Choroid plexus epithelial cell (primary cell): ENCODE measurements around the gene DPP6.

Experiments
- DNase-seq: peaks from one replicate; pipeline ENCODE4 v3.0.0-alpha.2; 2010; ENCODE audit warnings: low read depth
- H3K4me3 ChIP-seq: 2 replicates; pipeline ENCODE4 v1.5.1; 2011; ENCODE audit warnings: low read depth, mild to moderate bottlenecking, control low read depth, low read length, moderate library complexity
- TF ChIP-seq, protein P1 (sequence below): conservative IDR thresholded peaks from 2 replicates; pipeline ENCODE4 v1.5.1; 2011; ENCODE audit warnings: low read depth, mild to moderate bottlenecking, control low read depth, inconsistent platforms, low read length, moderate library complexity

DPP6 gene

DNA sequence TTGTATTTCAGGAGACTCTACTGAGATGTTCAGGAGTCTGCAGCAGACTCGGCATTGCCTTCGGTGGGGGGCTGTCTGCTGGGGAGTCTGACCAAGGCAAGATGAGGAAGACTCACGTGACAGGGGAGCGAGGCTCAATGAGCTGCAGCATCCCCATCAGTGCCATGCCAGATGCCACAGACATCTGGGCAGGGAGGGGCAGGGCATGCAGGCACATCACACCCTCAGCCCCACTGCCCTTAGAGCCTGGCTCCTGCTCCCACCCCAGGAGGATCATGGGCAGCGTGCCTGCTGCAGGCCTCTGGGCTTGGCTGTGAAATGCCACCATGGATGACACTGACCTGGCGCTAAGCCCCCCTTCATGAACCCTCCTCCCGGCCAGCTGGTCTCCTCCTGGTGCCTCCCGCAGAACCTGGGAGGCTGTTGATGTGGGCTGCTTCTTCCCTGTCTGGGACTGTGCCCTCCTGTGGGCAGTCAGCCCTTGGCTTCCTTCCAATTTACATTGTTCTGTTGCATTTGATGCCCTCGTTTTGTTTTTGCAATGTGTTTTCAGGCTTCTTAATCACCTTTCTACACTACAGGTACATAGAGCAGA lies 715.7 kb downstream of the DPP6 start:
- TF ChIP-seq, protein P1, sequence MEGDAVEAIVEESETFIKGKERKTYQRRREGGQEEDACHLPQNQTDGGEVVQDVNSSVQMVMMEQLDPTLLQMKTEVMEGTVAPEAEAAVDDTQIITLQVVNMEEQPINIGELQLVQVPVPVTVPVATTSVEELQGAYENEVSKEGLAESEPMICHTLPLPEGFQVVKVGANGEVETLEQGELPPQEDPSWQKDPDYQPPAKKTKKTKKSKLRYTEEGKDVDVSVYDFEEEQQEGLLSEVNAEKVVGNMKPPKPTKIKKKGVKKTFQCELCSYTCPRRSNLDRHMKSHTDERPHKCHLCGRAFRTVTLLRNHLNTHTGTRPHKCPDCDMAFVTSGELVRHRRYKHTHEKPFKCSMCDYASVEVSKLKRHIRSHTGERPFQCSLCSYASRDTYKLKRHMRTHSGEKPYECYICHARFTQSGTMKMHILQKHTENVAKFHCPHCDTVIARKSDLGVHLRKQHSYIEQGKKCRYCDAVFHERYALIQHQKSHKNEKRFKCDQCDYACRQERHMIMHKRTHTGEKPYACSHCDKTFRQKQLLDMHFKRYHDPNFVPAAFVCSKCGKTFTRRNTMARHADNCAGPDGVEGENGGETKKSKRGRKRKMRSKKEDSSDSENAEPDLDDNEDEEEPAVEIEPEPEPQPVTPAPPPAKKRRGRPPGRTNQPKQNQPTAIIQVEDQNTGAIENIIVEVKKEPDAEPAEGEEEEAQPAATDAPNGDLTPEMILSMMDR, result no peak
- DNase-seq, result no peak
- H3K4me3 ChIP-seq, result no peak overlapping the region

DNA sequence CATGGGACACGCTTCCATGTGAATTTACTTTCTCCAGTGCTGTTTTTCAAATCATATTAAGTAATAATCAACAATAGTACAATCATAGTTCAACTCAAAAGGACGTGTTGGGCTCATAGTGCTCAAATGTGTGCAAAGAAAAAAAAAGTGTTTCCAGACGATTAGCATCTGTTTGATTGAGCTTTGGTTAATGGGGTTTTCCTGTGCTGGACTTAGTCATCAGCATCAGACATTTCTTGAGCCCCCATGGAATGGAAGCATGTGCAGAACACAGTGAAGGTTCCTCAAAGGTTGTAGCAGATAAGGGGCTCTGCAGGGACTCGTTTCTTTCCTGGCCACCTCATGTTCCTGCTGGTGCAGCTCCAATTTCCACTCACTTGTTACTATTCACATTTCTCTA lies 716.8 kb downstream of the DPP6 start:
- DNase-seq, result no peak
- TF ChIP-seq, protein P1, result no peak
- H3K4me3 ChIP-seq, result no peak overlapping the region

DNA sequence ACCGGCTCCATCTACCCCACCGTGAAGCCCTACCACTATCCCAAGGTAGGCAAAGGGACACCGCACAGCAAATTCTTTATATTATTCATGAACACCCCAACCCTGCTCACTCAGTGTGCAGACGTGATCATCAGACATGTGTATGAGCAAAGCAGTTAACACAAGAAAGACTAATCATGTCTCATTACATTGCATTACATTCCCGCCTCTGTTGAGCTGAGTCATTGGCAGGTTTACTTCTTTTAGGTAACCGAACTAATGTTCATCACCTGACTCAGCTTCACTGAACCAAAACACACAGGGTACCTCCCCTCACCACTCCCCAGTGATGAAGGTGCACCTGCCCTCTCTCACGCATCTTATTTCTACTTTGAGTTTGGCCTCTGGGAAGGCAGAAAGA lies 717.3 kb downstream of the DPP6 start:
- H3K4me3 ChIP-seq, result no peak overlapping the region
- no peak for DNase-seq
- TF ChIP-seq, protein P1, result no peak

DNA sequence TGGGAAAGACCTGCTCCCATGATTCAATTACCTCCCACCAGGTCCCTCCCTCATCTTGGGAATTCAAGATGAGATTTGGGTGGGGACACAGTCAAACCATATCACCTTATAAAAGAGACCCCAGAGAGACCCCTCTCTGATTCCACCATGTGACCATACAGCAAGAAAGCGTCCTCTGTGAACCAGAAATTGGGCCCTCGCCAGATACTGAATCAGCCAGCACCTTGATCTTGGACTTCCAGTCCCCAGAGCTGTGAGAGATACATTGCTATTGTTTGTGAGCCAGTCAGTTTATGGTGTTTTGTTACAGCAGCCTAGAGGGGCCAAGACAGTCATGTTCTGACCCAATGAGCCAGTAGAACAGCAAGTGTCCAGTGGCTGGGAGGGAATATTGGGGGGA lies 718.2 kb downstream of the DPP6 start:
- no peak overlapping the region for H3K4me3 ChIP-seq
- no peak for DNase-seq
- TF ChIP-seq, protein P1, result no peak

DNA sequence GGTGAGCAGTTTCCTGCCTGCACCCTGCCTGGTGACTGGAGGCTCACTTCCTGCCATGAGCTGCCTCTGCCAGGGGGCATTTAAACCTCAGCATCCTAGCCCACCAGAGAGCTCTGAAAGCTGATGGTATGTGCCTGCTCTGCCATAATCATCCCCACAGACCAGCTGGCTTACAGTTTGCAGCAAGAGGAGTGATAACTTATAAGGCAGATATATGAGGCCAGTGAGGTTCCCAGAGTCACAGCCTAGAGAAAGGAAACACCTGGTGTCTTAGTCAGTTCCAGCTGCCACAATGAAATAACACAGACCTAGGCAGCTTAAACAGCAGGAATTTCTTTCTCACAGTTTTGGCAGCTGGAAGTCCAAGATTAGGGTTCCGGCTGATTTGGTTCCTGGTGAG lies 718.8 kb downstream of the DPP6 start:
- no peak for DNase-seq
- TF ChIP-seq, protein P1, result no peak
- no peak overlapping the region for H3K4me3 ChIP-seq

DNA sequence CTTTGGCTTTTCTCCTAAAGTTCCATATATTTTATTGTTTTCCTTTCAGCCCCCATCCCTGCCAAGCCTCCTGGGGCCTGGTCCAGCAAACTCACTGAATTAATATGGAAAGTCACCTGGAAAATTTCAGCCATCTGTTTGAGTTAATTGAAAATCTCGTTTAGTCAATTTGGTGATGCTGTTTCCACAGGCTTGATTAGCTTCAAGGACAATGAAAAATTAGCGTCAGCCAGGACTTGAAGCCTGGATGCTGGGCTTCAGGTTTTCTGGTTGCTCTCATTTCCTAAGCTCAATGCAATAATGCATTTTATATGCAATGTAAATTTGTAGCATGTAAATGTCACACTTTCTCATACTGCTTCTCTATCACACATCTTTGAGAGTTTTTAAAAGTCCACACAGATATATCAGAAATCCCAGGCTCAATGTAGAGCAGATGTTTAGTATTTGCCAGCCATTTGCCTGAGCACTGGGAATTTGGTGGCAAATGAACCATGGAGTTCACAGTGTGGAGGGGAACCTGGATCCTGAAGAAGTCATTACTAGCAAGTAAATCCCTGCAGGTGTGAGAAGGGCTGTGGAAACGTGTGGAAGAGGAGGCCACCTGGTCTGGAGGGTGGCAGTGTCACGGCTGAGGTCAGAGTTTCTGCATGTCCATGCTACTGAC lies 722.2 kb downstream of the DPP6 start:
- DNase-seq, result no peak
- TF ChIP-seq, protein P1, result no peak
- no peak overlapping the region for H3K4me3 ChIP-seq

DNA sequence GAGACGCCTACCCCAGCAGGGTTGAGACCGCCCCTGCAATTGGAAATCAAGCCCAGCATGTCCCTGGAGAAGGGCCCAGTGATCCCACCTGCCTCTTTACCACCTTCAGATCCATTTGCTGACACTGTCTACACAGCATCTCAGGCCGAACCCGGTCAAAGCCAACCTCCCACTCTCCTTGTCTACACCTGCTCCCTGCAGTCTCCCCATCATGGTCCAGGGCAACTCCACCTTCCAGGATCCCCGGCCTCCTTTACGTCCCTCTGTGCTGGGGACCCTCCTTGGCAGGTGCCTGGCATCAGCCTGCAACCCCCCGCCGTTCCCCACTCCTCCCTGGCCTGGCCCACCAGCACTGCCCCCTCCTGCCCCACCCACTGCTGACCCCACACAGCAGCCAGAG lies 723.5 kb downstream of the DPP6 start:
- no peak for DNase-seq
- TF ChIP-seq, protein P1, result no peak
- H3K4me3 ChIP-seq, result no peak overlapping the region
